GM19351 (cell line): Measurements from ENCODE around the gene NGEF.
"Not testable (repeated sequence)": the region's sequence is repeated elsewhere in the genome, so short reads cannot be mapped to it uniquely, and the experiment has no call there.

Experiments used
- ATAC-seq: cut with Tn5 transposase; IDR thresholded peaks from one replicate; pipeline ENCODE4 v1.9.1; 2021; ENCODE audit warnings: mild to moderate bottlenecking, moderate library complexity; ENCODE audit not compliant: unreplicated experiment

NGEF gene

DNA sequence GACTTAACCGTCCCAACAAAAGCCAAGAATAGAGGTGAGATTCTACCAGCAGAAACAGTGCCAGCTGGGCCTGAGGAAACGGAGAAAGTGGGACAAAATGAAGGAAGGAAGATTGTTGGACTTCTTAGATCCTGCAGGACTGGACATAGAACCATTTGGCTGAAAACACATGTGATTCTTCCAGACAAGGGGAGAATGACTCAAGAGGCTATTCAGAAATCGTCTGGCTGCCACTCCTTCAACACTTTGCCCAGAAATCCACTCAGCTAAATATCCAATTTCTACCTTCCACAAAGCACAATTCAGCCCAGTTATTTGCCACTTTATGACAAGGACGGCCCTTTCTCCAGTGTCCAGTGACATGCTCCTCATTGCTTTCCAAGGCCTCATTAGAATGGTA lies 81.4 kb downstream of the NGEF start:
- ATAC-seq: no peak

DNA sequence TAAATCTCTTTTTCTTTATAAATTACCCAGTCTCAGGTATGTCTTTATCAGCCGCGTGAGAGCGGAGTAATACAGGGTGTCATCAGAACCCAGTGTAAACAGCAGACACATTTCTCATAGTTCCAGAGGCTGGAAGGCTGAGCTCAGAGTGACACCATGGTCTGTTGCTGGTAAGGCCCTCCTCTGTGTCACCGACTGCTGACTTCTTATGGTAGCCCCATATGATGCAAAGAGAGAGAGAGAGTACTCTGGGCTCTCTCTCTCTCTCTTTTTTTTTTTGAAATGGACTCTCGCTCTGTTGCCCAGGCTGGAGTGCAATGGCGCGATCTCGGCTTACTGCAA lies 83.0 kb downstream of the NGEF start:
- ATAC-seq: no peak

DNA sequence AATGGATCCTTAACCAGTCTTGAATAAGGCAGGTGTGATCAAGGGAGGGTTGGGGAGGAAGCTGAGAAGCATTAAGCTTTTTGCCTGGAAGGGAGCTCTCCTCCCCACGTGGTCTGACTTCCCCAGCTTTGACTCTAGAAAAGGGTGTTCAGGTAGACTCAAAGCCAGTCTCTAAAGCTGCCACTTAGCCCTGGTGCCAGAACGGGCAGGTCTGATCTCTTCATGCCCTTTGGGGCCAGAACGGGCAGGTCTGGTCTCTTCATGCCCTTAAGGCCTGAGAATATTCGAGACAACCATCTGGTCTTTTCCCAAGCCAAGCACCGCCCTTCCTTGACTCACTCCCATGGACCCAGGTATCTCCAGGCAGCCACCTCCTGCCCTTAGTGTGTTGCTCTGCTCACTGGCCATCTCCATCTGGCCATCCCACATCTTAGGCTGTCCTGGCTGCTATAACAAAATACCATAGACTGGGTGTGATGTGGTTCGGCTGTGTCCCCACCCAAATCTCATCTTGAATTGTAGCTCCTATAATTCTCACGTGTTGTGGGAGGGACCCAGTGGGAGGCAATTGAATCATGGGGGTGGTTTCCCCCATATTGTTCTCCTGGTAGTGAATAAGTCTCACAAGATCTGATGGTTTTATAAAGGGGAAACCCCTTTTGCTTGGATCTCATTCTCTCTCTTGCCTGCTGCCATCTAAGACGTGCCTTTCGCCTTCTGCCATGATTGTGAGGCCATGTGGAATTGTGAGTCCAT lies 83.6 kb downstream of the NGEF start:
- ATAC-seq: no peak

GRCh38 chr2:232928551-232929302 lies 84.3 kb downstream of the NGEF start:
- no peak for ATAC-seq

DNA sequence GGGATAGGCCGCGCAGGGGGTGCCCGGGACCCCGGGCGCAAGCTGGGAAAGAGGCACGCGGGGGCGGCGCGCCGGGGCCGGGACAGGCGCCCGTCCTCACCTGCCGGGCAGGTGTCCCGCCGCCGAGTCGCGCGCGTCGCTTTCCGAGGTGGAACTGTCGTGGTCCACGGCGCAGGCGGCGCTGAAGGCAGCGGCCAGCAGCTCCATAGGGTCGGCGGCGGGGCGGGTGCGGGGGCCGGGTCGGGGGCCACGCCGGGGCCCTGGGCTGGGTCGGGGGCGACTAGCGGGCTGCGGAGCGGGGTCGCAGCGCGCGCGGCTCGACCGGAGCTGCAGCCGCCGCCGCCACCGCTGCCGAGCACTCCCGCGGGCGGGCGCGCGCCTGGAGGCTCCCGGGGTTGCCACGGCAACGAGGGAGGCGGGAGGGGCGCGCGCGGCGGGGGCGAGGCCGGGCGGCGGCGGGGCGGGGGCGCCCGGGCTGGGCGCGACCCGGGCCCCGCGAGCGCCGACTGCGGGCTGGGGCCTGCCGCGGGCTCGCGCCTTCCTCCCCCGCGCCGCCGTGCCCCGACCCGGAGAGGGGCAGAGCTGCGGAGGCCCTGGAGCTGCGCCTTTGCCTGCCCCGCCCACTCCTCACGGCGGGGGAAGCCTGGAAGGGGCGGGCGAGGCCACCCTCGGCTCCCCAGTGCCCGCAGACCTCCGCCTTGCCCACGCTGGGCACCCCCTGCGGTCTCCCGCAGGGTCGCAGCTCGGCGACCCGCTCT lies 85.1 kb downstream of the NGEF start:
- ATAC-seq: no peak

DNA sequence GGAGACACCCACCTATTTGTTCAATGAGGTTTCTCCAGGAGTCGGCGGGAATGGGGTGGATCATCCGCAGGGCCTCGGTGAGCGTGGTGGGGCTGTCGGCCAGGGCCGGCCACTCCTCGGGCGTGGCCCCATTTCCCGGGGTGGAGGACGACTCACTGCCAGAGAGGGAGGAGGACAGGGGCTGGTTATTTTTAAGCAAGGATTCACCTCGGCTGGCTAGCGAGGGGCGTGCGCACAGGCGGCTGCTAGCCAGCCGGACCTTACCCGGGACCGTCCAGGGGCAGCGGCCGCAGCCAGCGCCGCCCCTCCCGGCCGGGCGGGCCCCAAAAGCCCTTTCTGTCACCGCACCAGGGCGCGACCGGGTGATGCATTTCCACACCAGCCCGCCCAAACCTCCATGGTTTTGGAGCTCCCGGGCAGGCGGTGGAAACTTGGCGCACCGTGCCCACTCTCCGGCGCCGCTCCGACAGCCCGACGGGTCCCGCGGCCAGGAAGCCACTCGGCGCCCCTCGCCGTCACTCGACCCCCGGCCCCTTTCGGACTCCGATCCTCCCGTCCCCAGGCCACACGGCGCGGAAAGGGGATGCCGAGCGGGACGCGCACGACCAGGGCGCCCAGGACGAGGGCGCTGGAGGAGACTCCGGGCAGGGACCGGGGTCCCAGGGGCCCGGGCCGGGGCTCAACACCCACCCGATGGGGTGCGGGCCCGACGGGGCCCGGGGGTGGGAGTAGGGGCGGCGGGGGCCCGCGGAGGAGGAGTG lies 85.8 kb downstream of the NGEF start:
- ATAC-seq: no peak

DNA sequence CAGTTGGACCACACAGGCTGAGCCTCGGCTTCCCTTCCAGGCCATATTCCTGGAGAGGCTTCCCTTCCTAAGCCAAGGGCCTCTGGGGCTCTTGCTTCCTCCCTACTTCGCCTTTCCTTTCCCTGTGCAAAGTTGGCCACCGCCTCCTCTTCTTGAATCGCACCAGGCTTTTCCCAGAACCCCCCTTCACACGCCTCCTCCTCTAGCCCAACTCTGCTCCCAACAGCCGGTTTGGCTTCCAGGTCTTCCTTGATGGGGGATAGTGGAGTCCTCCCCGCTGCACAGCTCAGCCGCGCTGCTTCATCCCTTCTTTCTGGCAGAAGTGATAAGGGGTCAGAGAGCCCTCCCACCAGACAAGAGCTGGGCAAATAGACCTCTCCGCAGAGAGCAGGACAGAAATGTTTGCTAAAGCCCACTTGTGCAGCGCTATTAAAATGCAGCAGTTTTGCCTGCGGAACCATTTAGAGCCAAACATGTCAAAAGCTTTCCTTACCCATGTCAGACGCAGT lies 86.6 kb downstream of the NGEF start:
- no peak for ATAC-seq

DNA sequence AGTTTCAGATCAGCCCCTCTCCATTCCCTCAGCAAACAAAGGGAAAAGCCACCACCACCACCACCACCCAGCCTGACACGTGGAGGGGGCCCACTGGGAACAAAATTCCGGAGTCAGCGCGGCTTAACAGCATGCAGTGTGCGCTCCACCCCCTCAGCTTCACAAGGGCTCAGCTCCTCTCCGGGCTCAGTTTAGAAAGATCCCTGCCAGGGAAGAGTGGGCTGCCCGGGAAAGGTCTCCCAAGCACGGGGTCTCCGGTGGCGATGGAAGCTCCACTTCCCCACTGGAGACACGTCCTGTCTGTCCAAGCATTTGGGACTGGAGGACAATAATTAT lies 87.3 kb downstream of the NGEF start:
- ATAC-seq: no peak

- ATAC-seq: no peak
These were observed 87.8 kb downstream of the NGEF start for GRCh38 chr2:232925153-232925820.

- ATAC-seq: no peak
These were observed 88.6 kb downstream of the NGEF start for GRCh38 chr2:232924433-232924832.

GRCh38 chr2:232920760-232921159 lies 92.3 kb downstream of the NGEF start:
- ATAC-seq: no peak

- ATAC-seq: no peak
These were observed 93.0 kb downstream of the NGEF start for GRCh38 chr2:232920055-232920454.

DNA sequence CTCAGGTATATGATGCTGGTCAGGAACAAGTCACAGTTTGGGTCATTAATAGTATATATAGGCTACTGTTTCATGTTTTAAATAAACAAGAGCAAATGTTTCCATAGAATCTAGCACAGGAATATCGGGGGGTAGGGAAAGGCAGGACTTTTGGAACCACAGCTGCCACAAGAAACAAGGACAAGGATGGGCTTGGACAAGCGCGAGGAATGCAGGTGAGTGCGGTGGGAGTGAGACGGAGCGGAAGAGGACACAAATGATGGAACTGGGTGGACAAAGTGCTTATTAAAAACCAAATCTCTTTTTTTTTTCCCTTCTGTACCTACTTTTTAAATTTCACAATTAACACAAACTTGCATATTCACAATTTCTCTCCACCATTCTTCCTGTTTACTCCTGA lies 93.9 kb downstream of the NGEF start:
- ATAC-seq: no peak

- ATAC-seq: no peak
These were observed 99.2 kb downstream of the NGEF start for GRCh38 chr2:232913903-232914302.

GRCh38 chr2:232911712-232912277 lies 101.3 kb downstream of the NGEF start:
- no peak for ATAC-seq

GRCh38 chr2:232910376-232910775 lies 102.7 kb downstream of the NGEF start:
- ATAC-seq: no peak

DNA sequence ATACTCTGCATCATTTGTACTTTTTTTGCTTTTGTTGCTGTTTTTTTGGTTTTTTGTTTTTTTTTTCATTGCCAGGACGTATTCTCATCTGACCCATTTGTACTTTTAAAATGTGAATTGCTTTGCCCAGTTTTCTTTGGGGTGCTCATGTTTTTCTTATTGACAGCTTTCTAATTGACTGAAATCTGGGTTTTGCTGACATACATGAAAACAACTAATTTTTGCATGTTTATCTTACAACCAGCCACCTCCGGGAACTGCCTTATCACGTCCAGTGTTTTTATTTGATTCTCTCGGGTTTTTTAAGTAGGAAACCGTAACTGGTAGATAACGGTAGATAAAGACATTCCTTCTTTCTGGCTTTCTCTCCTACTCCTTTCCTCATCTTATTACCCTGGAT lies 104.4 kb downstream of the NGEF start:
- ATAC-seq: no peak

DNA sequence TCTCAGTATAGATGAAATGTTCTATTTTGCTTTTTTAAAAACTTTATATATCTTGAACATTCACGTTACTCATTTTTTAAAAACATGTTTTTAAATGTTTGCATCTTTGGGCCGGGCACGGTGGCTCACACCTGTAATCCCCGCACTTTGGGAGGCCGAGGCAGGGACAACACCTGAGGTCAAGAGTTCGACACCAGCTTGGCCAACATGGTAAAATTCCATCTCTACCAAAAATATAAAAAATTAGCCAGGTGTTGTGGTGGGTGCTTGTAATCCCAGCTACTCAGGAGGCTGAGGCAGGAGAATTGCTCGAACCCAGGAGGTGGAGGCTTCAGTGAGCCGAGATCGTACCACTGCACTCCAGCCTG lies 105.4 kb downstream of the NGEF start:
- not testable (repeated sequence) for ATAC-seq

DNA sequence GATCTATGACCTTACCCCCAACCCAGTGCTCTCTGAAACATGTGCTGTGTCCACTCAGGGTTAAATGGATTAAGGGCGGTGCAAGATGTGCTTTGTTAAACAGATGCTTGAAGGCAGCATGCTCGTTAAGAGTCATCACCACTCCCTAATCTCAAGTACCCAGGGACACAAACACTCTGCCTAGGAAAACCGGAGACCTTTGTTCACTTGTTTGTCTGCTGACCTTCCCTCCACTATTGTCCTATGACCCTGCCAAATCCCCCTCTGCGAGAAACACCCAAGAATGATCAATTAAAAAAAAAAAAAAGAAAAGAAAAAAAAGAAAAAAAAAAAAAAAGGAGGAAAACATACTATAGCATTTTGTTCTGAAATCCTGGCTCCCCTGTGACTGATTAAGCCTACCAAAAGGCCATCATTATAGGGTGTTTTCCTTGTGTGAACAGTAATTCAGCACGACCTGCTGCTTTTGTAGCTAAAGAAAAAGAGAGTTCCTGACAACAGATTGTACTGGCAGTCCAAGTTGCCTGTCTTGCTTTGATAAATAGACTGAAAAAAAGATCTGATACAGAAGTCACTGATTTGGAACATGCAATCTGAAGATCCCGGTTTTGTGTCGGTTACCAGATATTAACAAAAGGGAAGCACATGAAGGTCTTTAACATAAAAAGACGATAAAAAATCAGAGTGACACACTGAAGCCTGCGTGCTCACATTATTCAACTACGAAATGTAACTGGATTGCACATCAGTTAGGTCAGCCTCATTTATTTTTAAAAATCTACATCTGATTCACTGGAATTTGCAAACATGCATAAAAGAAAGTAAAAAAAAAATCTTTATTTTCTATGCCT lies 106.0 kb downstream of the NGEF start:
- not testable (repeated sequence) for ATAC-seq
